Osteocyte (in vitro differentiated cells): Measurements from ENCODE around the gene CSMD2. TPM values are rescaled to one million over a fixed set of nuclear protein-coding genes. Genes with fewer than 3 reads are reported as not detected.

Experiments
- DNase-seq: peaks from one replicate; pipeline ENCODE4 v3.0.0; 2021; ENCODE audit warnings: mixed read lengths; ENCODE audit not compliant: unreplicated experiment; ENCODE audit errors: extremely low spot score
- H3K27ac Mint-ChIP-seq: one replicate; pipeline ENCODE4 v1.8.0; 2021; ENCODE audit warnings: mild to moderate bottlenecking, mixed read lengths; ENCODE audit not compliant: unreplicated experiment
- H3K27me3 Mint-ChIP-seq: one replicate; pipeline ENCODE4 v1.8.0; 2021; ENCODE audit warnings: mixed read lengths; ENCODE audit not compliant: unreplicated experiment
- H3K36me3 Mint-ChIP-seq: one replicate; pipeline ENCODE4 v1.8.0; 2021; ENCODE audit warnings: mixed read lengths; ENCODE audit not compliant: unreplicated experiment
- H3K4me1 Mint-ChIP-seq: one replicate; pipeline ENCODE4 v1.8.0; 2021; ENCODE audit warnings: mixed read lengths; ENCODE audit not compliant: unreplicated experiment
- H3K4me3 Mint-ChIP-seq: one replicate; pipeline ENCODE4 v1.8.0; 2021; ENCODE audit warnings: mild to moderate bottlenecking, moderate library complexity, mixed read lengths; ENCODE audit not compliant: unreplicated experiment
- H3K9me3 Mint-ChIP-seq: one replicate; pipeline ENCODE4 v1.8.0; 2021; ENCODE audit warnings: mixed read lengths; ENCODE audit not compliant: unreplicated experiment
- CTCF ChIP-seq: fragments of 200-600 bp; sonication (generic); IDR thresholded peaks from 2 replicates; pipeline ENCODE4 v1.5.0; 2021; ENCODE audit warnings: antibody characterized with exemption, mild to moderate bottlenecking, moderate library complexity
- total RNA-seq: library from RNA; stranded (reverse); gene quantifications from 2 replicates; pipeline ENCODE4 v1.2.1, GENCODE V29; 2021

Gene CSMD2
- total RNA-seq, 1 donor from 2014 or later, result not detected

DNA sequence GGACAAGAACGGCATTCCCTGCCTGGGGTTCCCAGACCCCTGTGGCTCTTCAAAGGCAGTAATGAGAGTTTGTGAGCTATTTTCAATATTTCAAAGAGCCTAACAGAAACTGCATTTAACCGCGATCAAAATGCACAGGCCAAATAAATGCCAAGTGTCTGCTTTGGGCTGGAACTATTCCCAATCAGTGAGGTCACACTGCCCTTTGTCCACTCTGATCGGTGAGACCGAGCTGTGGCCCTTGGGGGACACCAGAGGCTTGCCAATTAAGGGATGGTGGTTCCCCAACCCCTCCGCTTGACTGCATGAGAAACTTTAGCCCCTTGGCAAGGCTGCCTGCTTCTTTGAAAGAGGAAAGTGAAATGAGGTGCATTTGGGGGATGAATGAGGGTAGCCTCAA is 20.3 kb downstream of the CSMD2 start:
- H3K9me3 Mint-ChIP-seq, result peaks cover 7% of the 10 kb centered on the region
- H3K4me3 Mint-ChIP-seq, result no peak overlapping the region
- no peaks in the 10 kb centered on the region for H3K36me3 Mint-ChIP-seq
- no peak overlapping the region for H3K27ac Mint-ChIP-seq
- no peak for DNase-seq
- no peak for TF ChIP-seq CTCF
- no peaks in the 10 kb centered on the region for H3K27me3 Mint-ChIP-seq
- H3K4me1 Mint-ChIP-seq, result no peaks in the 10 kb centered on the region

DNA sequence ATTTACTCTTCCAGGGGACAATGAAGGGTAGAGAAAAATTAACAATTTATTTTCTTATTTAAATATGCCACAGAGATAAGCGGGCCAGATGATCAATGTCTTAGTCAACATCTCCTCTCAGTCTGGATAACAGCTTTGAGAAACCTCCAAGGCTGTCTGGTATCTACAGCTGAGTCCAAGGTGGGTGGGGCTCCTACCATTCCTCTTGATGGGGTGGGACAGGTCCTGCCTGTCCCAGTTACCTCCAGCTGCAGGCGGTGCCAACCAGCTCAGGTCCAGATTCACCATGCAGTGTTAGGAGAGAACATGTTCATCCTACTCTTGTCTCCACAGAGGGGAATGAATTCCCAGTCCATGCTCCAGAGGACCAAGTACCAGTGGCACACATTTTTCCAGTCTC is 21.1 kb downstream of the CSMD2 start:
- H3K9me3 Mint-ChIP-seq, result peaks cover 7% of the 10 kb centered on the region
- H3K27me3 Mint-ChIP-seq, result no peaks in the 10 kb centered on the region
- H3K27ac Mint-ChIP-seq, result no peak overlapping the region
- no peak for TF ChIP-seq CTCF
- no peak for DNase-seq
- no peaks in the 10 kb centered on the region for H3K36me3 Mint-ChIP-seq
- no peak overlapping the region for H3K4me3 Mint-ChIP-seq
- no peaks in the 10 kb centered on the region for H3K4me1 Mint-ChIP-seq

DNA sequence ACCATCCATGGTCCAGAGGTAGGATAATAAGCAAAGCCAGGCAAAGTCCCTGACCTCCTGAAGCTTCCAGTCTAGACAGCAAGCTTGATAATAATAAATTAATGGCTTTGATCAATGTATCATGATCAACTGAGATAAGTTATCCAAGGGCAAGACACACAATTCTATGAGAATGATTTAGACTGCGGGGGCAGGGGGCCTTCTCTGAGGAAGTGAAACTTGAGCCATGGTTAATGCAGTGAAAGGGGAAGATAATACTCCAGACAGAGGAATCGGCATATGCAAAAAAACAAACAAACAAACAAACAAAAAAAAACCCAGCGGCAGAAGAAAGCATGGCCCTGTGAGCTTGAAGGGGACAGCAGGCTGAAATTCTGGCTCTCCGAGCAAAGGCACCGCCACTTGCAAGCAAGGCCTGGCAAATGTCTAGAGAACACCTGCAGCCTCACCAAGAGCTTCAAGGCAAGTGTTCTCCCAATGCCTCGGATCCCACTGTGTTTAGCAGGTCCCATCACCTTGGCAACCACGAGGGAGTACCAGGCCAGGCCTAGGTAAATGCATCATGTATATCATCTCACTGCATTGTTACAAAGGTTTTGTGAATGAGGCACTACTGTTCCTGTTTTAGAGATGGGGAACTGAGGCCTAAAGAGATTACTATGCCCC is 24.9 kb downstream of the CSMD2 start:
- no peak for TF ChIP-seq CTCF
- Mint-ChIP-seq H3K4me1 (no peaks in the 10 kb centered on the region), H3K27ac (no peak overlapping the region), H3K9me3 (peaks cover 7% of the 10 kb centered on the region), H3K36me3 (no peaks in the 10 kb centered on the region), H3K27me3 (no peaks in the 10 kb centered on the region), H3K4me3 (no peak overlapping the region)
- DNase-seq, result peak; percentile 38

- H3K4me1 Mint-ChIP-seq, result no peaks in the 10 kb centered on the region
- H3K27ac Mint-ChIP-seq, result no peak overlapping the region
- no peak for TF ChIP-seq CTCF
- H3K27me3 Mint-ChIP-seq, result no peaks in the 10 kb centered on the region
- no peak overlapping the region for H3K4me3 Mint-ChIP-seq
- no peaks in the 10 kb centered on the region for H3K36me3 Mint-ChIP-seq
- peak; percentile 40 for DNase-seq
- peaks cover 12% of the 10 kb centered on the region for H3K9me3 Mint-ChIP-seq
Measured at GRCh38 chr1:34137411-34137810, 27.6 kb downstream of the CSMD2 start.

- Mint-ChIP-seq H3K9me3 (peaks cover 21% of the 10 kb centered on the region), H3K27ac (no peak overlapping the region), H3K36me3 (no peaks in the 10 kb centered on the region), H3K27me3 (no peaks in the 10 kb centered on the region), H3K4me3 (no peak overlapping the region), H3K4me1 (no peaks in the 10 kb centered on the region)
- TF ChIP-seq CTCF, result no peak
- DNase-seq, result peak; percentile 65
Measured at GRCh38 chr1:34132161-34132420, 32.9 kb downstream of the CSMD2 start.
